Measurements from ENCODE around the gene MRPS21. TPM values are rescaled to one million over a fixed set of nuclear protein-coding genes. Genes with fewer than 3 reads are reported as not detected.
A peak's percentile ranks its signal among the peaks of the same experiment; 100 is the strongest.

The MRPS21 gene
- total and polyA plus RNA-seq, 2 of the 8 experiments (the other 6 are each of a cell fraction or from before 2014, with no cell fraction given), result 81.9 to 99.8 TPM

GRCh38 chr1:150259758-150260669 is 33.6 kb upstream of the MRPS21 start (continued):
- TF ChIP-seq ASH2L (IDR thresholded peaks at IDR 0.05; ENCODE audit: low read length) (no peak), HDAC6 (IDR thresholded peaks at IDR 0.05; ENCODE audit: low read depth, low read length) (no peak), RFX5 (IDR thresholded peaks at IDR 0.05; ENCODE audit: borderline replicate concordance, low read depth, low read length) (no peak), BACH1 (IDR thresholded peaks at IDR 0.05; ENCODE audit: low read length) (no peak), NRF1 (IDR thresholded peaks at IDR 0.05; ENCODE audit: low read depth, low read length) (no peak), CEBPB (IDR thresholded peaks at IDR 0.05; ENCODE audit: low read depth, low read length) (no peak), SRF (IDR thresholded peaks at IDR 0.05; ENCODE audit: low read depth, low read length) (peak; percentile 27; the same call in 1 of the 2 replicates), RBBP5 (IDR thresholded peaks at IDR 0.05; ENCODE audit: borderline replicate concordance, low read depth, low read length) (0 out of 2 replicates have a peak, but pooled peaks have one; percentile 36), BRCA1 (IDR thresholded peaks at IDR 0.05; ENCODE audit: low read depth, low read length) (no peak), POLR2A (IDR thresholded peaks at IDR 0.05; ENCODE audit: control extremely low read depth in 1 of 2, low read depth in 2 of 2, low read length in 2 of 2) (peak in 1 of 2 experiments; percentile 69; a peak in 1 of 3 replicates), FOSL1 (IDR thresholded peaks at IDR 0.05; ENCODE audit: insufficient read depth, low read depth, low read length) (no peak), CHD1 (IDR thresholded peaks at IDR 0.05; ENCODE audit: low read depth, low read length) (no peak), GABPA (IDR thresholded peaks at IDR 0.05; ENCODE audit: borderline replicate concordance, insufficient read depth, low read length) (no peak), ATF2 (IDR thresholded peaks at IDR 0.05; ENCODE audit: low read length) (no peak), TAF7 (optimal IDR thresholded peaks at IDR 0.05; ENCODE audit: borderline replicate concordance, low read depth, low read length) (no peak), POU5F1 (IDR thresholded peaks at IDR 0.05; ENCODE audit: low read depth, low read length) (no peak), SP1 (IDR thresholded peaks at IDR 0.05; ENCODE audit: low read depth, low read length) (peak; percentile 55; the same call in 1 of the 2 replicates), ATF3 (IDR thresholded peaks at IDR 0.05; ENCODE audit: insufficient read depth, low read depth, low read length) (no peak), TBP (IDR thresholded peaks at IDR 0.05; ENCODE audit: low read depth, low read length) (peak; percentile 71), MAX (IDR thresholded peaks at IDR 0.05) (no peak), SIRT6 (IDR thresholded peaks at IDR 0.05; ENCODE audit: low read length) (no peak), CBX5 (IDR thresholded peaks at IDR 0.05; ENCODE audit: low read depth, low read length) (no peak)

All from H1 (cell line).